HG02588 (cell line): Measurements from ENCODE around the gene RTN4RL1.
"Not testable (repeated sequence)": the region's sequence is repeated elsewhere in the genome, so short reads cannot be mapped to it uniquely, and the experiment has no call there.

ENCODE experiments used
- ATAC-seq: cut with Tn5 transposase; IDR thresholded peaks from one replicate; pipeline ENCODE4 v1.9.1; 2021; ENCODE audit warnings: mild to moderate bottlenecking, moderate library complexity; ENCODE audit not compliant: unreplicated experiment

Gene RTN4RL1

DNA sequence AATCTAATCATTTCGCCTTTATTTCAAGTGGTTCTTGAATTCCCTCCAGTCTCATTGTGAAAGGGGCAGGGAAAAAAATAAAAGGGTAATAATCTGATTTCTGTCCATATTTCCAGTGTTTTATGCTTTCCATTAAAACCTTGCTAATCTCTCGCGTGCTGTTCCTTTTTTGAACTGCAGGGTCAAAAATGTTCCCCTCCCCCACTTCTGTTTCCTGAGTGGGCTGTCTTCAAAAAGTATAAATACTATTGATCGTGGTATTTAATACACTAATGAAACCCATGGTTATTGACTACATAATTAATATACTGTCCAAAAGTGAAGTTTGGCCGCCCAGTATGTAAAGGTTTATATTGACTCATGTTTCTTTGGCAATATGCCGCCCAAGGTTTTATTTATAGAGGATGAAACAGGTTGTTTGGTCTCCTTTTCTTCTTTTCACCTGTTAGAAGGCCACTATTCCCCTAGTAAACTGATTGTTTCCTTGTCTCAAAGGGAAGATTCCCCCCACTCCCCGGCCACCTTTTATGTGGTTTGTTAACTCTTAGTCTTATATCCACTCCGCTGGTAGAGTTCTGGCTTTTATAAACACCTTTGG lies 125.6 kb downstream of the RTN4RL1 start:
- no peak for ATAC-seq

- ATAC-seq, result no peak
Measured at GRCh38 chr17:1898872-1899271, 126.3 kb downstream of the RTN4RL1 start.

- no peak for ATAC-seq
Measured at GRCh38 chr17:1898332-1898731, 126.8 kb downstream of the RTN4RL1 start.

GRCh38 chr17:1897105-1897656 lies 128.0 kb downstream of the RTN4RL1 start:
- ATAC-seq, result no peak

DNA sequence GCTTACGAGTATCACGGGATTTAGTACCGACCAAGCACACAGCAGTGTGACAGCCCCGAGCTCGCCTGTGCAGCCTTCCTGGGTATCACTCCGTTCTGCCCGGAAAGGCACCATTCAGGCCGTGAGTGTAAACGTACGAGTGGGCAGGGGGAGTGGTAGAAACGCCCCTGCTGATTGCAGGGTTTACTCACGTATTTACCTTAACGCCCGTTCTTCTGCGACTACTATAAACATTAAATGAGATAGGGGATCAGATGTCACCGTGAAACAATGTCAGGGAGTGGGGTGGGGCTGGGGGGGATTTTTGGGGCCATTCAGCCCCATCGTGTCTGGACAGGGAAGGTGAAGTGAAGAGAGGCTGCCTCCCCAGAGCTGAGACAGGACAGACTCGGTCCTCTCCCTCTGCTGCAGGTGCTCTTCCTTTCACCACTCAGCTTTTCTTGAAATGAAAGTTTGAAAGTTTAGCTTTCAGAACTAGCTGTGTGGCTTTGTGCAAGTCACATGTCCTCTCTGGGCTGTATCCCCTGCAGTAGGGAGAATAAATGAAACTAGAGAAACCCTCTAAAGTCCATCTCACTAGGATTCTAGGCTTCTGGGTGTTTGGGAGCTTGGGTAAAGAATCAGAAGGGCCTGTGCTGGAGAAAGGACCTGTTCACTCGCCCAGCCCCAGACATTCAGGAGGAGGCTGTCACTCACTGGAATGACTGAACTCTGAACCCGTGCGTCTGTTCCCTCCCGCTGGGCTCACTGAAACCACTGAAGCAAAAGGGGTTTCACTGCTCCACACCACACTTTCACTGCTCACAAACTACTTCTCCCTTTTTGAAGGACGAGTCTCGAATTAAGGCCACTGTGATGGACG lies 128.7 kb downstream of the RTN4RL1 start:
- ATAC-seq, result no peak

GRCh38 chr17:1895479-1895878 lies 129.7 kb downstream of the RTN4RL1 start:
- not testable (repeated sequence) for ATAC-seq

DNA sequence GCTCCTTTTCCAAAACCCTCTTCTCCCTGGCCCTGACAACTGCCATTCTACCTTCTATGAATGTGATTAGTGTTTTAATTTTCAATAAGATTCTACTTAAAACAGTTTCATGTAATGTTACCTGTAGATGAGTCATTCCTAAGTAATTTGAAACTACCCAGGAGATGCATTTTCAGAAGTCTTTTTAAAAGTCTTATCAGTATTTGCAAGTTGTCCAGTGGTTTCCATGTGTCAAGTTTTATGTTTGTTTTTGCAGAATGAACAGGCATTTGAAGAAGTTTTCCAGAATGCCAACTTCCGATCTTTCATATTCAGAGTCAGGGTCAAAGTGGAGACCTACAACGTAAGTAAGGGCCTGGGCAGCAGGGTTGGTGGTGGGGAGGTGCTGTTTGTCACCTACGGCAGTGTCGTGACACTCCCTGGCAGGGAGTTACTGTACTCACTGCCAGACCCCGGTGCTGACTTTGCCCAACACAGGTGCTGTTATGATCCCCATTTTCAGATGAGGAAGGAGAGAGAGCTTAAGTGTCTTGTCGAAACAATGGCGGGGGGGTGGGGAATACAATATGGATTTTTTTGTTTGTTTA lies 130.3 kb downstream of the RTN4RL1 start:
- no peak for ATAC-seq

GRCh38 chr17:1890758-1891450 lies 134.2 kb downstream of the RTN4RL1 start:
- no peak for ATAC-seq

DNA sequence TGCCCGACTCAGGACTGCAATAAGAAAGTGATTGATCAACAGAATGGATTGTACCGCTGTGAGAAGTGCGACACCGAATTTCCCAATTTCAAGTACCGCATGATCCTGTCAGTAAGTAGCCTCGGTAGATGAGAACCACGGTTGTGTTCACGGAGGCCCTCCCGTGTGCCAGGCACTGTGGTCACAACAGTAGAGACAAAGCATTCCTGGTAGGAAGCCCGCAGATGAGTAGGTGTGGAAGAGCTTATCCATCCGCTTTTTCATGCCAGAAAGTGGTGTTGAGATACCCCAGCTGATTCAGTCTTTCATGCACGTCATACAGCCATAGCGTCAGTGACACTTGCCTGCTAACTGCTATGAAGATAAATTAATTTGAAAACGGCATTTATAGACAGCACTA lies 136.4 kb downstream of the RTN4RL1 start:
- ATAC-seq, result no peak
